ENCODE data around the gene HSPA4. TPM values are rescaled to one million over a fixed set of nuclear protein-coding genes. Genes with fewer than 3 reads are reported as not detected.
"Not testable (repeated sequence)": the region's sequence is repeated elsewhere in the genome, so short reads cannot be mapped to it uniquely, and the experiment has no call there.

Gene HSPA4
- total and polyA plus RNA-seq, 2 experiments from 2014 or later: 340 to 343 TPM

- H3K27ac ChIP-seq (ENCODE audit: low read depth): no peak overlapping the region
- TF ChIP-seq STAT1 (IDR thresholded peaks at IDR 0.05; ENCODE audit: unreplicated experiment) (no peak), ZNF114 (CRISPR knock-in tag; IDR thresholded peaks at IDR 0.05) (no peak)
- H4K20me1 ChIP-seq (replicated peaks; ENCODE audit: insufficient read depth): peaks cover 10% of the 10 kb centered on the region
- Mint-ChIP-seq H3K27ac (no peak overlapping the region), H3K36me3 (ENCODE audit: low read depth) (peaks cover 20% of the 10 kb centered on the region), H3K9me3 (no peaks in the 10 kb centered on the region), H3K4me3 (no peak overlapping the region), H3K4me1 (no peaks in the 10 kb centered on the region; the same call in 2 of the 3 replicates), H3K27me3 (ENCODE audit: insufficient read depth, low read depth, poor library complexity) (peaks cover 3% of the 10 kb centered on the region)
- DNase-seq (ENCODE audit: low spot score) (no peak), ATAC-seq (no peak)
- H3F3A ChIP-seq (replicated peaks; ENCODE audit: low read depth): 0 out of 2 replicates have a peak, but pooled peaks cover 2% of the 10 kb centered on the region
- no peak overlapping the region for H2AFZ ChIP-seq
- H3K9me2 ChIP-seq (ENCODE audit: insufficient read depth): no peaks in the 10 kb centered on the region
- no peaks in the 10 kb centered on the region for H3K4me1 ChIP-seq (ENCODE audit: insufficient read depth)
- H3K79me2 ChIP-seq (replicated peaks; ENCODE audit: insufficient read depth): peaks cover 58% of the 10 kb centered on the region
- no peak overlapping the region for H3K4me2 ChIP-seq
- no peak overlapping the region for H3K4me3 ChIP-seq
- no peaks in the 10 kb centered on the region for H3K36me3 ChIP-seq (ENCODE audit: insufficient read depth)
- no peaks in the 10 kb centered on the region for H3K27me3 ChIP-seq (ENCODE audit: insufficient read depth)
These were observed 33.8 kb upstream of the HSPA4 start for GRCh38 chr5:133017964-133018363.

GRCh38 chr5:133019471-133019870 lies 32.3 kb upstream of the HSPA4 start:
- H3K9me3 Mint-ChIP-seq; H3K36me3 ChIP-seq (ENCODE audit: insufficient read depth); H3K4me3 Mint-ChIP-seq: not testable (repeated sequence)

GRCh38 chr5:133025804-133026663 lies 25.8 kb upstream of the HSPA4 start, which contains the start of gene ZCCHC10:
ZCCHC10 (minus strand) TSS chr5:133026549; CDS start chr5:133026537, 12 bp downstream.
- no peaks in the 10 kb centered on the region for H3K27me3 ChIP-seq (ENCODE audit: insufficient read depth)
- 0 out of 2 replicates have a peak, but pooled peaks cover 3% of the 10 kb centered on the region for H3F3A ChIP-seq (replicated peaks; ENCODE audit: low read depth)
- TF ChIP-seq POLR2AphosphoS5 (IDR thresholded peaks at IDR 0.05; ENCODE audit: low read depth): peak; percentile 92
- TF ChIP-seq JUNB (IDR thresholded peaks at IDR 0.05; ENCODE audit: unreplicated experiment): no peak
- no peak for TF ChIP-seq EZH2phosphoT487 (IDR thresholded peaks at IDR 0.05; ENCODE audit: unreplicated experiment)
- DNase-seq (ENCODE audit: low spot score) (peak; percentile 99), ATAC-seq (peak; percentile 96)
- peak within 1 kb of the TSS; percentile 87 for H3K4me2 ChIP-seq
- peak within 1 kb of the TSS; percentile 96 for H3K27ac ChIP-seq (ENCODE audit: low read depth)
- peaks cover 2% of the 10 kb centered on the region; the same call in 1 of the 3 replicates for H3K36me3 Mint-ChIP-seq (ENCODE audit: low read depth)
- no peaks in the 10 kb centered on the region for H3K9me2 ChIP-seq (ENCODE audit: insufficient read depth)
- H3K4me1 Mint-ChIP-seq: peaks cover 13% of the 10 kb centered on the region
- peak within 1 kb of the TSS; percentile 94 for H2AFZ ChIP-seq
- no peaks in the 10 kb centered on the region for H3K9me3 Mint-ChIP-seq
- peaks cover 49% of the 10 kb centered on the region for H3K79me2 ChIP-seq (replicated peaks; ENCODE audit: insufficient read depth)
- peaks cover 4% of the 10 kb centered on the region; the same call in 1 of the 2 replicates for H3K4me1 ChIP-seq (ENCODE audit: insufficient read depth)
- no peaks in the 10 kb centered on the region for H3K36me3 ChIP-seq (ENCODE audit: insufficient read depth)
- peak within 1 kb of the TSS; percentile 95 for H3K4me3 Mint-ChIP-seq
- peak within 1 kb of the TSS; percentile 75 for H3K4me3 ChIP-seq
- no peaks in the 10 kb centered on the region for H3K27me3 Mint-ChIP-seq (ENCODE audit: insufficient read depth, low read depth, poor library complexity)
- H3K27ac Mint-ChIP-seq: peak within 1 kb of the TSS; percentile 95
- H4K20me1 ChIP-seq (replicated peaks; ENCODE audit: insufficient read depth): no peaks in the 10 kb centered on the region; the same call in 1 of the 2 replicates

More at GRCh38 chr5:133019471-133019870, 32.3 kb upstream of the HSPA4 start:
- not testable (repeated sequence) for H3K27ac Mint-ChIP-seq; H4K20me1 ChIP-seq (replicated peaks; ENCODE audit: insufficient read depth); DNase-seq (ENCODE audit: low spot score); H3F3A ChIP-seq (replicated peaks; ENCODE audit: low read depth); H3K27ac ChIP-seq (ENCODE audit: low read depth); H3K27me3 Mint-ChIP-seq (ENCODE audit: insufficient read depth, low read depth, poor library complexity); H3K4me1 Mint-ChIP-seq; H3K4me3 ChIP-seq; H3K4me1 ChIP-seq (ENCODE audit: insufficient read depth); H3K27me3 ChIP-seq (ENCODE audit: insufficient read depth); ATAC-seq; H3K4me2 ChIP-seq; H2AFZ ChIP-seq; H3K9me2 ChIP-seq (ENCODE audit: insufficient read depth)
- peaks cover 62% of the 10 kb centered on the region for H3K79me2 ChIP-seq (replicated peaks; ENCODE audit: insufficient read depth)
- H3K36me3 Mint-ChIP-seq (ENCODE audit: low read depth): peaks cover 20% of the 10 kb centered on the region
